HUES6 (cell line): Measurements from ENCODE around the gene PLA2G5.
"Not testable (repeated sequence)": the region's sequence is repeated elsewhere in the genome, so short reads cannot be mapped to it uniquely, and the experiment has no call there.

ENCODE experiments used
- H3K27ac ChIP-seq: 2 replicates; pipeline ENCODE4 v1.7.0; 2013; ENCODE audit warnings: low read depth, mild to moderate bottlenecking, low read length, inconsistent platforms
- H3K27me3 ChIP-seq: 2 replicates; pipeline ENCODE4 v1.6.1; 2013; ENCODE audit warnings: low read length; ENCODE audit not compliant: control insufficient read depth, insufficient read depth
- H3K36me3 ChIP-seq: 2 replicates; pipeline ENCODE4 v1.6.1; 2013; ENCODE audit warnings: low read length; ENCODE audit not compliant: control insufficient read depth, insufficient read depth
- H3K4me1 ChIP-seq: 2 replicates; pipeline ENCODE4 v1.6.1; 2013; ENCODE audit warnings: low read length; ENCODE audit not compliant: control insufficient read depth, insufficient read depth
- H3K4me3 ChIP-seq: 2 replicates; pipeline ENCODE4 v1.5.1; 2013; ENCODE audit warnings: low read depth, low read length
- H3K9ac ChIP-seq: one replicate; pipeline ENCODE4 v1.6.1; 2013; ENCODE audit warnings: mild to moderate bottlenecking, low read length
- H3K9me3 ChIP-seq: 2 replicates; pipeline ENCODE4 v1.6.1; 2013; ENCODE audit warnings: low read depth, low read length; ENCODE audit not compliant: control insufficient read depth, insufficient read depth

The PLA2G5 gene

GRCh38 chr1:20120796-20121195, 50.8 kb downstream of the PLA2G5 start:
- H3K27ac ChIP-seq = no peak overlapping the region
- no peaks in the 10 kb centered on the region for H3K4me1 ChIP-seq
- no peak overlapping the region for H3K4me3 ChIP-seq
- no peaks in the 10 kb centered on the region for H3K27me3 ChIP-seq
- no peaks in the 10 kb centered on the region for H3K36me3 ChIP-seq
- no peak overlapping the region for H3K9ac ChIP-seq
- H3K9me3 ChIP-seq = no peaks in the 10 kb centered on the region

DNA sequence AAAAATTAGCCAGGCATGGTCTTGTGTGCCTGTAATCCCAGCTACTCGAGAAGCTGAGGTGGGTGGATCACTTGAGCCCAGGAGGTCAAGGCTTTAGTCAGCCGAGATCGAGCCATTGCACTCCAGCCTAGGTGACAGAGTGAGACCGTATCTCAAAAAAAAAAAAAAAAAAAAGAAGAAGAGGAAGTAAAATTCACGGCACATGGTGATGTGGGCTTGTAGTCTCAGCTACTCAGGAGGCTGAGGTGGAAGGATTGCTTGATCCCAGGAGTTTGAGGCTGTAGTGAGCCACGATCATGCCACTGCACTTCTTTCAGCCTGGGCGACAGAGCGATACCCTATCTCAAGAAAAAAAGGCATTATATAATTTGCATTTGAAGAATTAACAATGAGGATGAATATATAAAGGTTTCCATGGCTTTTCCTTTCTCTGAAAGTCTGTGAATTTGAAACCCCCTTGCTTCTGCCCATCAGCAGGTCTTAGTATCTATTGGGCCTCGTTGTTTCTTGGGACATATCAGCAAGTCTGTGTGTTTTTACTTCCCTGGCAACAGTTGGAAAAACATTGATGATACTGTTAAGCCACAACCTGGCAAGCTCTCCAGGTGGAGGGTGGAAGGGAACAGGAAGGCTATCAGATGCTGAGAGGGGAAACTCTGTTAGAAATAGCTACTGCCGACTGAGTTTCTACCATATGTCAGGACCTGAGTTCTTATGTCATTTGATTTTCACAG, 53.9 kb downstream of the PLA2G5 start:
- Histone ChIP-seq H3K9ac (no peak overlapping the region), H3K36me3 (no peaks in the 10 kb centered on the region), H3K4me3 (no peak overlapping the region), H3K27me3 (no peaks in the 10 kb centered on the region), H3K27ac (no peak overlapping the region), H3K9me3 (no peaks in the 10 kb centered on the region), H3K4me1 (no peaks in the 10 kb centered on the region)

GRCh38 chr1:20124456-20125057, 54.6 kb downstream of the PLA2G5 start:
- Histone ChIP-seq H3K9ac (no peak overlapping the region), H3K27ac (no peak overlapping the region), H3K4me1 (no peaks in the 10 kb centered on the region), H3K9me3 (no peaks in the 10 kb centered on the region), H3K4me3 (no peak overlapping the region), H3K27me3 (no peaks in the 10 kb centered on the region), H3K36me3 (no peaks in the 10 kb centered on the region)

- Histone ChIP-seq H3K4me1 (no peaks in the 10 kb centered on the region), H3K36me3 (no peaks in the 10 kb centered on the region), H3K27me3 (no peaks in the 10 kb centered on the region), H3K9me3 (peaks cover 2% of the 10 kb centered on the region; the same call in 1 of the 2 replicates), H3K27ac (no peak overlapping the region), H3K9ac (no peak overlapping the region), H3K4me3 (no peak overlapping the region)
Measured at GRCh38 chr1:20125100-20125499, 55.1 kb downstream of the PLA2G5 start.

DNA sequence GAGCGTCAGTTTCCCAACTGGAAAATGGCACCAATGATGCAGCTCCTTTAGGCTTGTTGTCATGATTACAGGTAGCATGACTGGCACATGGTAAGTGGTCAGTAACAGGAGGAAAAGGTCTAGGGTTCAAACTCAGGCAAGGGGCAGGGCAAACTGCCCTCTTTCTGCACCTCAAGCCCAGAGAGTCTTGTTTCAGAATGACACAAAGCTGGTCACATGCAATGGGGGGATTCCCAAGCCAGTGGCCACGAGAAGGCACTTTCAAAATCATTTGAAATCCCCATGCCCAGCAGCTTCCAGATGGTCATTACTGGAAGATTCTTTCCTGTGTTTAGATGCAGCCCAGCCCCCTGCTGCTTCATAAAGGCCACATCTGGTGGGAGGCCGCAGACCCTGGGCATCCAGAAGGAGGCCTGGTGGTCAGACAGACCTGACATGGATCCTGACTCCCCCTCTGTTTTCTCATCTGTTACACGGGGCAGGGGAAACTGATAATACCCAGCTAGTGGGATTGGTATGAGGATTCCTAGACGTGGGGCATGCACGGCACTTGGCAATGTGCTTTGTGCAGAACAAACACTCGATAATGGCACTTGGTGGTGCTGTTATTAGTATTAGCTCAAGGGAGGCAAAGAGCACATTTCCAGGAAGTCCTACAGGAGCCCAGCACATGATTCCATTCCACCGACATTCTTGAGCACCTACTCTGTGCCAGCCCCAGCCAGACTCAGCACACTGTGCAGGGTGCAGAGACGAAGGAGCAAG, 56.2 kb downstream of the PLA2G5 start:
- H3K4me3 ChIP-seq = no peak overlapping the region
- H3K4me1 ChIP-seq = no peaks in the 10 kb centered on the region
- no peaks in the 10 kb centered on the region for H3K36me3 ChIP-seq
- H3K27me3 ChIP-seq = no peaks in the 10 kb centered on the region
- H3K9ac ChIP-seq = no peak overlapping the region
- no peak overlapping the region for H3K27ac ChIP-seq
- peaks cover 4% of the 10 kb centered on the region; the same call in 1 of the 2 replicates for H3K9me3 ChIP-seq

- Histone ChIP-seq H3K9ac (no peak overlapping the region), H3K36me3 (no peaks in the 10 kb centered on the region), H3K4me1 (no peaks in the 10 kb centered on the region), H3K27ac (no peak overlapping the region), H3K9me3 (peaks cover 4% of the 10 kb centered on the region; the same call in 1 of the 2 replicates), H3K4me3 (no peak overlapping the region), H3K27me3 (no peaks in the 10 kb centered on the region)
Measured at GRCh38 chr1:20126806-20127440, 56.9 kb downstream of the PLA2G5 start.

DNA sequence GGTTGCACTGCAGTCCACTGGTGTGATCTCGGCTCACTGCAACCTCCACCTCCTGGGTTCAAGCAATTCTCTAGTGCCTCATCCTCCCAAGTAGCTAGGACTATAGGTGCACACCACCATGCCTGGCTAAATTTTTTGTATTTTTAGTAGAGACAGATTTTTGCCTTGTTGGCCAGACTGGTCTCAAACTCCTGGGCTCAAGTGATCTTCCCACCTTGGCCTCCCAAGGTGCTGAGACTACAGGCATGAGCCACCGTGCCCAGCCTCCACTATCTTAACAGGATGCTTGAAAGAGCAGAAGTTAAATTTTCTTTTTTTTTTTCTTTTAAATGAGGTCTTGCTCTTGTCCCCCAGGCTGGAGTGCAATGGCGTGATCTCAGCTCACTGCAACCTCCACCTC, 60.5 kb downstream of the PLA2G5 start:
- H3K27me3 ChIP-seq, H3K4me1 ChIP-seq, H3K9me3 ChIP-seq, H3K9ac ChIP-seq, H3K27ac ChIP-seq, H3K36me3 ChIP-seq, H3K4me3 ChIP-seq: not testable (repeated sequence)

DNA sequence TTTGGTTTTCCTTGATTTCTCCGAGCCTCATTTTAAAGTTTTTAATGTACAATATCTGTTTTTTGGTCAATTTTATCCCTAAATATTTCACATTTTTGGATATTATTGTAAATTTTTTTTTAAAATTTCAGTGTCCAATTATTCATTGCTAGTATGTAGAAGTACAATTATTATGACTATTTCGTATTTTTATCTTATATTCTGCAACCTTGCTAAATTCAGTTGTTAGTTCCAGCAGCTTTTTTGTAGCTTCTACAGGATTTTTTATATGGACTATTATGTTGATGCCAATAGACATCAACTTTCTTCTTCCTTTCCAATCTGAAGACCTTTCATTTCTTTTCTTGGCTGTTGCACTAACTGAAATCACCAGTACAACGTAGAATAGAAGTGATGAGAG, 65.0 kb downstream of the PLA2G5 start:
- Histone ChIP-seq H3K9ac (no peak overlapping the region), H3K27ac (no peak overlapping the region), H3K9me3 (peaks cover 8% of the 10 kb centered on the region), H3K27me3 (no peaks in the 10 kb centered on the region), H3K4me3 (no peak overlapping the region), H3K36me3 (no peaks in the 10 kb centered on the region), H3K4me1 (no peaks in the 10 kb centered on the region)

DNA sequence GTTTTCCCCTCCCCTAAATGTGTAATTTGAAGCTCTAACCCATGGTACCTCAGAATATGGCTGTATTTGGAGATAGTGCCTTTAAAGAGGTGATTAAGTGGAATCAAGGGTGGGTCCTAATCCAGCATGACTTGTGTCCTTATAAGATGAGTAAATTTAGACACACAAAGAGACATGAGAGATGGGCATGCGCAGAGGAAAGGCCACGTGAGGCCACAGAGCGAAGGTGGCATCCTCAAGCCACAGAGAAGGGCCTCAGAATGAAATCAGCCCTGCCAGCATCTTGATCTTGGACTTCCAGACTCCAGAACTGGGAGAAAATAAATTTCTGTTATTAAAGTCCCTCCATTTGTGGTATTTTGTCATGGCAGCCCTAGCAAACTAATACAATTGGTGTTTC, 66.3 kb downstream of the PLA2G5 start:
- H3K27me3 ChIP-seq = no peaks in the 10 kb centered on the region
- peaks cover 5% of the 10 kb centered on the region; the same call in 1 of the 2 replicates for H3K9me3 ChIP-seq
- no peak overlapping the region for H3K4me3 ChIP-seq
- no peak overlapping the region for H3K27ac ChIP-seq
- H3K9ac ChIP-seq = no peak overlapping the region
- H3K36me3 ChIP-seq = no peaks in the 10 kb centered on the region
- no peaks in the 10 kb centered on the region for H3K4me1 ChIP-seq

DNA sequence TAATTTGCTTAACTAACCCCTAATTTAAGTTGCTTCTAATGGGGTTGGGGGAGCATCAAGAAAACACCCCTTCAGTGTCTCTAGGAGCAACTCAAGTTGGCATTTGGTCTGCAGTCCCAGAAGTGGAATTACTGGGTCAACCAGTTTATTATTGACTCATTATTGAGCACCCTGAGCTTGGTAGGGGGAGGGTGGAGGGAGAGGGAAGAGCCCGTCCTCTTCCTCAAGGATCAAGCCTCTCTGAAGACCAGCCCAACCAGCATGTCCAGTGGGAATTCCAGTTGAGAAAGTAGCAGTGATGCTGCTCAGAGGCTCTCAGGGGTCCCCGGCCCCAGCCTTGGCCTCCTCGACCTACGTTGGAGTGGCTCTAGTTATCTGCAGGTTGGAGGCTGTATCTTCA, 67.1 kb downstream of the PLA2G5 start:
- H3K4me3 ChIP-seq = no peak overlapping the region
- no peak overlapping the region for H3K9ac ChIP-seq
- no peaks in the 10 kb centered on the region for H3K36me3 ChIP-seq
- no peaks in the 10 kb centered on the region for H3K27me3 ChIP-seq
- peaks cover 5% of the 10 kb centered on the region; the same call in 1 of the 2 replicates for H3K9me3 ChIP-seq
- H3K4me1 ChIP-seq = no peaks in the 10 kb centered on the region
- no peak overlapping the region for H3K27ac ChIP-seq

DNA sequence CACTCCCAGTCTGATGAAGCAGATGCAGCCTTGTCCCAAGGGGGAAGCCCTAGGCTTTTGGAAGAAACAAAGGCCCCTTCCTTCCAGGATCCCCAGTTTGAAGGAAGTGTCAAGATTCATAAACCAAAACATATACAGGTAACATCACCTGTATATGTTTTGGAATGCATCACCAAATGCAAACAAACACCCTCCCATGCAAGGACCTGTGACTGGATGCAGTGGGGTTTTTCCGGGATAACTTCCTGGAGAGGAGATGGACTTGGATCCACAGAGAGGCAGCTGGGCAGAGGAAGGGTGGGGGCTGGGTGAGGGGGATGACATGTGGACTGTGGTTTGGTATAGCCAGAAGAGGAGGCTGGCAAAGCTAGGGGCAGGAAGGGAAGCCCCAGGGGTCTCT, 67.6 kb downstream of the PLA2G5 start:
- Histone ChIP-seq H3K4me1 (no peaks in the 10 kb centered on the region), H3K4me3 (no peak overlapping the region), H3K27ac (no peak overlapping the region), H3K9me3 (peaks cover 5% of the 10 kb centered on the region; the same call in 1 of the 2 replicates), H3K36me3 (no peaks in the 10 kb centered on the region), H3K9ac (no peak overlapping the region), H3K27me3 (no peaks in the 10 kb centered on the region)
